Measurements from ENCODE around the gene SELENOI.

DNA sequence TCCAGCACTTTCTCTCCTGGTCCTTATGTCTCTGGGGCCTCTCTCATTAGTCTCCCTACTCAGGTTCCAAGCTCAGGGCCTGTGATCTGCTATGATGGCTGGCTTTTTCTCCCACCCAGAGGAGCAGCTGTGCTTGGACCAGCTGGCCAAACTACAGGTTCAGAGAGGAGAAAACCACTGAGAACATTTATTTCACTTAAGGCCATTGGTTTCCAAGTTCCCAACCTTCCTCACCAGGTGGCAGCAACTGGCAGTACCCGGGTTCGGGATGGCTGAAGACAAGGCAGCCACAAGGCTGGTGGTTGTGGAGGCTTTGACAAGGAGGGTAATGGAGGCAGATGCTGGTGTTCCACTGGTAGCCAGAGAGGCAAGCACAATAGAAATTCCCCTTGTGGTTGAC, 29.9 kb upstream of the SELENOI start:
- TF ChIP-seq, protein P1, sequence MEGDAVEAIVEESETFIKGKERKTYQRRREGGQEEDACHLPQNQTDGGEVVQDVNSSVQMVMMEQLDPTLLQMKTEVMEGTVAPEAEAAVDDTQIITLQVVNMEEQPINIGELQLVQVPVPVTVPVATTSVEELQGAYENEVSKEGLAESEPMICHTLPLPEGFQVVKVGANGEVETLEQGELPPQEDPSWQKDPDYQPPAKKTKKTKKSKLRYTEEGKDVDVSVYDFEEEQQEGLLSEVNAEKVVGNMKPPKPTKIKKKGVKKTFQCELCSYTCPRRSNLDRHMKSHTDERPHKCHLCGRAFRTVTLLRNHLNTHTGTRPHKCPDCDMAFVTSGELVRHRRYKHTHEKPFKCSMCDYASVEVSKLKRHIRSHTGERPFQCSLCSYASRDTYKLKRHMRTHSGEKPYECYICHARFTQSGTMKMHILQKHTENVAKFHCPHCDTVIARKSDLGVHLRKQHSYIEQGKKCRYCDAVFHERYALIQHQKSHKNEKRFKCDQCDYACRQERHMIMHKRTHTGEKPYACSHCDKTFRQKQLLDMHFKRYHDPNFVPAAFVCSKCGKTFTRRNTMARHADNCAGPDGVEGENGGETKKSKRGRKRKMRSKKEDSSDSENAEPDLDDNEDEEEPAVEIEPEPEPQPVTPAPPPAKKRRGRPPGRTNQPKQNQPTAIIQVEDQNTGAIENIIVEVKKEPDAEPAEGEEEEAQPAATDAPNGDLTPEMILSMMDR (IDR thresholded peaks at IDR 0.05) = peak in 1 of 7 experiments; percentile 20
- TF ChIP-seq POLR2A (IDR thresholded peaks at IDR 0.05) = no peak

Data from body of pancreas (tissue), 4 donors.